Measurements from ENCODE around the gene UBE2Q2. TPM values are rescaled to one million over a fixed set of nuclear protein-coding genes. Genes with fewer than 3 reads are reported as not detected.
A peak's percentile ranks its signal among the peaks of the same experiment; 100 is the strongest.

The UBE2Q2 gene
- total and polyA plus RNA-seq, 9 of the 15 experiments (the other 6 are each of a cell fraction or from before 2014, with no cell fraction given), result 6.2 to 24.0 (median 16.2) TPM

GRCh38 chr15:75801859-75802593 lies 41.2 kb upstream of the UBE2Q2 start (continued):
- TF ChIP-seq TAF7 (tag; IDR thresholded peaks at IDR 0.05) (no peak), ZSCAN29 (IDR thresholded peaks at IDR 0.05) (no peak), ZEB2 (IDR thresholded peaks at IDR 0.05) (no peak), ZNF766 (CRISPR knock-in tag; conservative IDR thresholded peaks at IDR 0.05) (no peak), CCNT2 (IDR thresholded peaks at IDR 0.05; ENCODE audit: borderline replicate concordance, extremely low read depth, insufficient read length, low read depth, low read length) (no peak), THRA (IDR thresholded peaks at IDR 0.05) (no peak), ZNF639 (CRISPR knock-in tag; conservative IDR thresholded peaks at IDR 0.05 in 1 of 2, IDR thresholded peaks at IDR 0.05 in 1 of 2) (no peak), SMAD1 (IDR thresholded peaks at IDR 0.05; ENCODE audit: low read depth, low read length, partially characterized antibody) (no peak), MECOM (CRISPR knock-in tag; IDR thresholded peaks at IDR 0.05) (no peak), RB1 (IDR thresholded peaks at IDR 0.05; ENCODE audit: low read depth) (peak; percentile 65), ZNF609 (CRISPR knock-in tag; IDR thresholded peaks at IDR 0.05; ENCODE audit: borderline replicate concordance) (no peak), RREB1 (CRISPR knock-in tag; IDR thresholded peaks at IDR 0.05) (no peak), ZFP36 (IDR thresholded peaks at IDR 0.05; ENCODE audit: low read depth, low read length, partially characterized antibody) (no peak), ZNF764 (CRISPR knock-in tag; IDR thresholded peaks at IDR 0.05; ENCODE audit: low read depth) (no peak)

All from K562 (cell line).